ENCODE measurements around the gene CLEC16A.

DNA sequence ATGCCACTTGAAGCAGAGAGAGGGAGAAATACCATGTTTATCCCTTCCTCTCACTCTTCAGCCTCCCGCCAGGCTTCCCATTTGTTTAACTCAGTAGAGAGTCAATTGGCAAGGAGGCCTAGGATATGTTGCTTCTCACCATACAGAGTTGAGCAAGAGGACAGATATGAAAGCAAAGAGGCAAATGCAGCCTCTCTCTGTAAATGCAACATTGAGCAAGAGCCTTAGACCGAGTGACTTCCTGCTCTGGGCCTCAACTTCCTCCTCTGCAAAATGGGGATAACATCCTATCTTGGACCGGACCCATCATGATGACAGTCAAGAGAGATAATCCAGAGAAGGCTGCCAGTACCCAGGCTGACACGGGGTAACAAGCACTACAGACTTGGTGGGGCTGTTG, 274.8 kb downstream of the CLEC16A start:
- TF ChIP-seq POLR2A (IDR thresholded peaks at IDR 0.05) (no peak), CTCF (IDR thresholded peaks at IDR 0.05 in 4 of 5, conservative IDR thresholded peaks at IDR 0.05 in 1 of 5) (no peak)
